GM18867 (cell line): ENCODE data around the gene ARSG.
"Not testable (repeated sequence)": the region's sequence is repeated elsewhere in the genome, so short reads cannot be mapped to it uniquely, and the experiment has no call there.

Experiments
- ATAC-seq: cut with Tn5 transposase; IDR thresholded peaks from one replicate; pipeline ENCODE4 v1.9.1; 2021; ENCODE audit warnings: mild to moderate bottlenecking, moderate library complexity; ENCODE audit not compliant: unreplicated experiment

Gene ARSG

DNA sequence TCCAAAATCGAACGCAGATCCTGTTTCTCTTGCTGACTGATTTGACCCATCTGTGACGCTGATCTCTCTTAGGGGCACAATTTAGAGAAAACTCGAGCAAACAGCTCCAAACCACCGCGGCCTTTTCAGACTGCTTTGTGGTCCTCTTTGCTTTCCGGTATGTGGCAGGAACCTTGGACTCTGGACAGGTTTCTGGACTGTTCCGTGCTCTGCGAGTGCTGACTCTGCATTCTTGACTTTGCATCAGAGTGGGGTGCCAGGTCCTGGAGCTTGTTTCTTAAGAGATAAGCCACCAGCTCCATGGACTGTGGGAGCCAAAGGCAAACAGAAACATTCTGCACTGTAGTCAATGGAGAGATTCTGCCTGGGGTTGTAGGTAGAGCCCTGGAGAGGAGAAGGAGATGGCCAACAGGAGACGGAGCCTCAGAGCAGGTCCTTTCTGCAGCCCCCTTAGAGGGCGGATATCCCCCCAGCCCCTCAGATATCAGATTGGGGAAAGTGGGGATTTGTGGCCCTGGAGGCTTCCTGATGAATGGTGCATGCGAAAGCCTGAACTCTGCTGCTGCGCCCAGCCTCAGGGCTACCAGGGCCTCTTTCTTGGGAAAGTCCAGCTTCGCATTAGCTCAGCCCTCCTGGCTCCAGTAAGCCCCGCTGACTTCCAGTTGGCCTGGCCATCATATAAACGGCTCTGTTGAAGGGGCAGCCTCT is 100.4 kb downstream of the ARSG start:
- ATAC-seq, result no peak

GRCh38 chr17:68394608-68395331 is 103.5 kb downstream of the ARSG start:
- no peak for ATAC-seq

DNA sequence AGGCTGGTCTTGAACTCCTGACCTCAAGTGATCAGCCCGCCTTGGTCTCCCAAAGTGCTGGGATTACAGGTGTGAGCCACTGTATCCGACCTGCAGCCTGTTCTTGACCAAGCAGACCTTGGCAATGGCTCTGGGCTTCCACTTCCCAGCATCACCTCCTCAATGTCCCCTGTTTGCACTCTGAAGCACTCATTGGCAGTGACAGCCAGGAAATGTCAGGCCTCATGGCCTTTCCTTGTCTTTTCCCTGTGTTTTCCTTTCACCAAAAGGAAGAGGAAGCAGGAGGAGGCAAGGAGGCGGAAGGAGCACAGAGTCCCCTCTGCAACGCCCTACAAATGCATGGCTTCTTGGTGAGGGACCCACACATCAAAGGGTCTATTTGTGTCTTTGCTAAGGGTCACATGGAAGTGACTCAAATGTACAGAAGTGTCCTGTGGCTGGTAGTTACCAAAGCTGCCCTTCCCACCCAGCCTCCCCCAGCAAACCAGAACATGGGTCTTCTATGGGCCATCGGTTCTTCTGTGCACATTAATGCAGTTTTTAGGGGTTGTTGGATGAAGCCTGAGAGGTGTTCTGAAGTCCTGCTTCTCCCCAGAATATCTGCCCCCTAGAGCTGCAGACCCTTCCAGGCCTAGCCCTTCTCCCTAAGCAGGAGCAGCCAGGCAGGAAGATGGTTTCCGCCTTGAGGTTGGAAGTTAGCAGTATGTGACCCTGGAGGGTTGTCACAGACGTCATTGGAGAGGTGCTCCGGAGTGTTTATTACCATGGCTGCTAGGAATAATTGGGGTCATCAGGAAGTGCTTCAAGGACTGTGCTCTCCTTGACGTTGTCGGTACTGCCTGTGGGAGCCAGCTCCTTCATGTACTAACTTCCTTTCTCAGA is 105.2 kb downstream of the ARSG start:
- ATAC-seq, result no peak

GRCh38 chr17:68397108-68397536 is 105.8 kb downstream of the ARSG start:
- no peak for ATAC-seq

GRCh38 chr17:68398691-68399637 is 107.7 kb downstream of the ARSG start:
- peak; percentile 84 for ATAC-seq

DNA sequence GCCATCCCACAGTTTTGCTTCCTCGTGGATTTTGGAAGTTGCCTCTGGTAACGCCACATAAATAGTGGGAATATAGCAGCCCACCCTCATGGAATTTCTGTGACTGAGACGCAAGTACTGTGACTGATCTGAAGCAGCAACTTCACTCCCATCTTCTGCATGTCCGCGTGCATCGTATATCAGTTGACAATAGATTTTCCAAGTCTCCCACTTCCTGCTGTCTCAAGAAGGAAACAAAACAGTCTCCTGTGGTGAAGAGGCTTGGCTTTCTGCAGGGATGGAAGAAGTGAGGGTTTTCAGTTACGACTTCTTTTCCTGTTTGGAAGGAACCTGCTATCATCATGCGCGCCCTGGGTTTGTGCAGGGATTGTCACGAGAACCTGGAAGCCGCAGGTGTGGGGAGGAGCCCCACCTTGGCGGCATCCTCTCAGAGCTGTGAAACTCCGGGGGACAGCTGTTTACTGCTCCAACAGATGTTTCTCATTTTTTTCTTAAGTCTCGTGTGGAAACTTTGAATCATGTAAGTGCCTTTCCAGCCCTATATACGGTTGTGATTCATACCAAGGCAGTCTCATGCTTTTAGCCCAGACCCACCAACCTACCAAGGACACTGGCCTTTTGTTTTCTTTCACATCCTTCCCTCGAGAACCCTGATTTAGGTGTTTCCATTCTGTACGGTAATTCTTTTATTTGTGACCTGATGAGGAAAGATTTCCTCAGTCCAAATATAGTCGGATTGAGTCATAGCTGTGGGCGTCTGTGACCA is 108.5 kb downstream of the ARSG start:
- ATAC-seq, result peak; percentile 35

GRCh38 chr17:68400404-68400735 is 109.1 kb downstream of the ARSG start:
- no peak for ATAC-seq

- ATAC-seq, result no peak
Measured at GRCh38 chr17:68401288-68401687, 110.0 kb downstream of the ARSG start.

DNA sequence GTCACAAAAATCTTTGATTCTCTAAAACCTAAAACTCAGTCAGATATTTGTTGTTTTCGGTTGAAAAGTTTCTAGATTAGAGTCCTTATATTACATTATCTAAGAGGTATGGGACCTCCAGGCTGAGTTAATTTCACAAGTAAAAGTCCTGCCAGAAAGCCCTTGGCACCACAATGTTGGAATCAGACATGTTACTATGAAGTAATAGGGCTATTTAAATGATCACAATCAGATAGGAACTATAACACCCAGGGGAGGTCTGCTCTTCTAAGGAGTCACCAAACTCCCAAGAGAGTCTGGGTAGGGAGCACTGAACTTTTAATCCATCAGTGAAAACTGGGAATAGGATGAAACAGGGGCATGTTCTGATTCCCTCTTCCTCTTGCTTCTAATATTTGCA is 111.8 kb downstream of the ARSG start:
- ATAC-seq, result no peak

GRCh38 chr17:68403837-68404236 is 112.5 kb downstream of the ARSG start:
- not testable (repeated sequence) for ATAC-seq

GRCh38 chr17:68407656-68408055 is 116.4 kb downstream of the ARSG start:
- not testable (repeated sequence) for ATAC-seq

DNA sequence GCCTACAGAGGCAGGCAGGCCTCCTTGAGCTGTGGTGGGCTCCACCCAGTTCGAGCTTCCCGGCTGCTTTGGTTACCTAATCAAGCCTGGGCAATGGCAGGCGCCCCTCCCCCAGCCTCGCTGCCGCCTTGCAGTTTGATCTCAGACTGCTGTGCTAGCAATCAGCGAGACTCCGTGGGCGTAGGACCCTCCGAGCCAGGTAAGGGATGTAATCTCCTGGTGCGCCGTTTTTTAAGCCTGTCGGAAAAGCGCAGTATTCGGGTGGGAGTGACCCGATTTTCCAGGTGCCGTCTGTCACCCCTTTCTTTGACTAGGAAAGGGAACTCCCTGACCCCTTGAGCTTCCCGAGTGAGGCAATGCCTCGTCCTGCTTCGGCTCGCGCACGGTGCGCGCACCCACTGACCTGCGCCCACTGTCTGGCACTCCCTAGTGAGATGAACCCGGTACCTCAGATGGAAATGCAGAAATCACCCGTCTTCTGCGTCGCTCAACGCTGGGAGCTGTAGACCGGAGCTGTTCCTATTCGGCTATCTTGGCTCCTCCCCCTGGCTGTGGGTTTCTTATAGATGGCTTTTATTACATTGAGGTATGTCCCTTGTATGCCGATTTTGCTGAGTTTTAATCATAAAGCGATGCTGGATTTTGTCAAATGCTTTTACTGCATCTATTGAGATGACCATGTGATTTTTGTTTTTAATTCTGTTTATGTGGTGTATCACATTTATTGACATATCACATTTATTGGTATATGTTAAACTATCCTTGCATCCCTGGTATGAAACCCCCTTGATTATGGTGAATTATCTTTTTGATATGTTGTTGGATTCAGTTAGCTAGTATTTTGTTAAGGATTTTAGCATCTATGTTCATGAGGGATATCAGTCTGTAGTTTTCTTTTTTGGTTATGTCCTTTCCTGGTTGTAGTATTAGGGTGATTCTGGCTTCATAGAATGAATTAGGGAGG is 122.6 kb downstream of the ARSG start:
- ATAC-seq, result not testable (repeated sequence)

GRCh38 chr17:68414901-68415300 is 123.6 kb downstream of the ARSG start:
- ATAC-seq, result not testable (repeated sequence)

DNA sequence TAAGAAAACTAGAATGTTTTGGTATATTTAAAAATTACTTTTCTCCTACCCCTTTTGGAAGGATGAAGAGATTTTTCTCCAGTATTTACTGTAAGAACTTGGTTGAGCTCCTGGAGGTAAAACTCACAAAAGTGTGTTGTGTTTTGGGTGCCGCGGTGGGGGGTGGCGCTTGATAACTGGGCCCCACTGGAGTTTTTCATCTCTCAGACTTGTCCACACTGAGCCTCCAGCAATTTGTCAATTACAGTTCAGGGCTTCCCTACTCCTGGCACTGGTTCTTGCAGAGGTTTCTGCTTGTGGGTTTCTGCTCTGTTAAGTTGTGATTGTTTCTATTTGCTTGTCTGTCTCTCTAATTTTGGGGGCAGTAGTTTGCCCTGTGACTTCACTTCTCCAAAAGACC is 126.0 kb downstream of the ARSG start:
- no peak for ATAC-seq

- no peak for ATAC-seq
Measured at GRCh38 chr17:68418876-68419275, 127.6 kb downstream of the ARSG start.

- ATAC-seq, result no peak
Measured at GRCh38 chr17:68420065-68420464, 128.8 kb downstream of the ARSG start.

GRCh38 chr17:68421486-68421885 is 130.2 kb downstream of the ARSG start:
- no peak for ATAC-seq

DNA sequence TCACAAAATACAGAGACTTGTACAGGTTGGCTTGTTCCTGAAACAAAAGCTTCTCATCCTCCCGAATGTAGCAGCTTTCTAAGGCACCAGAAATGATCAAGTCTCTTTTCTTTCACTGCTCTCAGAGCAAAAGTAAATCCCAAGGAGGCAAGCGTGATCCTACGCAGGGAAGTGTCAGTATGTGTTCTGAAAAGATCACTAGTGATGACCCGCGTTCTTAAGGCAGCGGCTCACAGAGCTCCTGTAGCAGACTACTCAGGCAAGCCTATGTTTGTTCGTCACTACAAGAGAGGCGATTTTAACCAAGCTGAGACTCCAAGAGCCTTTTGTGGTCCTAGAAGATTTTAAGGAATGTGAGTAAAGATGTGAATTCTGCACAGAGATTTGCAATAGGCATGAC is 131.5 kb downstream of the ARSG start:
- ATAC-seq, result no peak

DNA sequence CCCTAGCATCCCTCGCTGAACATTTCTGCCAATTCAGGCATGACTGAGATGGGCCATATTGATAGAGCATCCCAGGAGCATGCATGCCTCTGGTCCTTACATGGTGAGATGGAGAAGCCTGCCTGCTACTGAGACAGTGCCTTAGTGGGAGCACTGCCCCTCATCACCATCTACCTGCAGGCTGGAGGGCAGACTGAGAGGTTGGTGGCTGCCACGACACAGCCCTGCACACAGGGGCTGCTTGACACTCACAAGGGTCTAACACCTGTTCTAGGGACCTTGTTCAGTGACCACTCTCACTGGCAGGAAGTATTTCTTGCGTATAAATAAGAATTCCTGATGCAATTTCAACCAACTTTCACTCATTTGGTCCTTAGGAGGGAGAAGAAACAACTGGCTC is 132.0 kb downstream of the ARSG start:
- no peak for ATAC-seq
